ENCODE data around the gene BPIFA2. TPM values are rescaled to one million over a fixed set of nuclear protein-coding genes. Genes with fewer than 3 reads are reported as not detected.

BPIFA2 gene
- total and polyA plus RNA-seq, 9 of the 15 experiments (the other 6 are each of a cell fraction or from before 2014, with no cell fraction given): not detected

GRCh38 chr20:33176101-33176500, 8.1 kb downstream of the BPIFA2 start:
- H3K79me2 ChIP-seq (ENCODE audit: control insufficient read depth, insufficient read depth, low read length): no peaks in the 10 kb centered on the region
- no peak overlapping the region for H3K4me3 ChIP-seq
- no peak overlapping the region for H2AFZ ChIP-seq (ENCODE audit: low read depth, low read length)
- no TSS peak for BruUV-seq (replicated peaks)
- H3K9me1 ChIP-seq (ENCODE audit: control insufficient read depth, insufficient read depth, low read length): no peaks in the 10 kb centered on the region
- H3K27me3 ChIP-seq (ENCODE audit: control insufficient read depth in 2 of 2, insufficient read depth in 2 of 2, low read length in 2 of 2): peaks cover 4 to 36% of the 10 kb centered on the region in 2 experiments; a peak in 3 of 5 replicates
- H4K20me1 ChIP-seq (replicated peaks; ENCODE audit: control insufficient read depth, insufficient read depth, low read length): 0 out of 2 replicates have a peak, but pooled peaks cover 3% of the 10 kb centered on the region
- no peaks in the 10 kb centered on the region for H3K4me1 ChIP-seq (replicated peaks in 1 of 2; ENCODE audit: control insufficient read depth in 2 of 2, insufficient read depth in 2 of 2, low read length in 2 of 2)
- intact Hi-C loops (cut with micrococcal nuclease): no loop called here
- FAIRE-seq: no peak
- ATAC-seq: no peak
- H3K9me3 ChIP-seq (replicated peaks; ENCODE audit: control insufficient read depth, insufficient read depth, low read depth, low read length): no peaks in the 10 kb centered on the region
- no peaks in the 10 kb centered on the region for H3K36me3 ChIP-seq (ENCODE audit: control insufficient read depth, insufficient read depth, low read length)
- ChIA-PET POLR2A (interaction anchor here (0.7 kb wide), 1 partner anchor 137 kb away, joined by 4 read pairs; no protein-coding TSS in a partner anchor), CTCF (ENCODE audit: low intra/inter-chr PET ratio) (no interaction called here)
- H3K9ac ChIP-seq (ENCODE audit: insufficient read depth in 1 of 2, low read depth in 2 of 2, low read length in 2 of 2): no peak overlapping the region
- H3K4me2 ChIP-seq (ENCODE audit: insufficient read depth, low read length): no peak overlapping the region
- no peak for DNase-seq (ENCODE audit: extremely low read depth in 1 of 4, low spot score in 3 of 4)
- whole genome bisulfite sequencing (ENCODE audit: insufficient coverage, low coverage, missing lambda C conversion rate): 0% methylated on average over 3 of the region's 3 CpGs
- in situ Hi-C loops (cut with MboI): no loop called here
- no peak overlapping the region for H3K27ac ChIP-seq (ENCODE audit: extremely low read depth, low read depth, low read length)
- TF ChIP-seq PHF20 (IDR thresholded peaks at IDR 0.05; ENCODE audit: partially characterized antibody): no peak
- TF ChIP-seq ZBTB1 (CRISPR knock-in tag; IDR thresholded peaks at IDR 0.05; ENCODE audit: borderline replicate concordance, low read depth): no peak
- TF ChIP-seq, protein P1, sequence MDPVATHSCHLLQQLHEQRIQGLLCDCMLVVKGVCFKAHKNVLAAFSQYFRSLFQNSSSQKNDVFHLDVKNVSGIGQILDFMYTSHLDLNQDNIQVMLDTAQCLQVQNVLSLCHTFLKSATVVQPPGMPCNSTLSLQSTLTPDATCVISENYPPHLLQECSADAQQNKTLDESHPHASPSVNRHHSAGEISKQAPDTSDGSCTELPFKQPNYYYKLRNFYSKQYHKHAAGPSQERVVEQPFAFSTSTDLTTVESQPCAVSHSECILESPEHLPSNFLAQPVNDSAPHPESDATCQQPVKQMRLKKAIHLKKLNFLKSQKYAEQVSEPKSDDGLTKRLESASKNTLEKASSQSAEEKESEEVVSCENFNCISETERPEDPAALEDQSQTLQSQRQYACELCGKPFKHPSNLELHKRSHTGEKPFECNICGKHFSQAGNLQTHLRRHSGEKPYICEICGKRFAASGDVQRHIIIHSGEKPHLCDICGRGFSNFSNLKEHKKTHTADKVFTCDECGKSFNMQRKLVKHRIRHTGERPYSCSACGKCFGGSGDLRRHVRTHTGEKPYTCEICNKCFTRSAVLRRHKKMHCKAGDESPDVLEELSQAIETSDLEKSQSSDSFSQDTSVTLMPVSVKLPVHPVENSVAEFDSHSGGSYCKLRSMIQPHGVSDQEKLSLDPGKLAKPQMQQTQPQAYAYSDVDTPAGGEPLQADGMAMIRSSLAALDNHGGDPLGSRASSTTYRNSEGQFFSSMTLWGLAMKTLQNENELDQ (CRISPR knock-in tag; IDR thresholded peaks at IDR 0.05; ENCODE audit: borderline replicate concordance): no peak
- TF ChIP-seq MTA3 (IDR thresholded peaks at IDR 0.05; ENCODE audit: borderline replicate concordance): no peak
- no peak for TF ChIP-seq ZNF507 (tag; conservative IDR thresholded peaks at IDR 0.05)
- TF ChIP-seq ZNF778 (CRISPR knock-in tag; IDR thresholded peaks at IDR 0.05): no peak
- no peak for TF ChIP-seq ZNF766 (CRISPR knock-in tag; conservative IDR thresholded peaks at IDR 0.05)
- TF ChIP-seq TAL1 (IDR thresholded peaks at IDR 0.05): no peak
- no peak for TF ChIP-seq TRIM28 (IDR thresholded peaks at IDR 0.05)
- TF ChIP-seq DACH1 (IDR thresholded peaks at IDR 0.05; ENCODE audit: partially characterized antibody): no peak
- no peak for TF ChIP-seq FOXA1 (IDR thresholded peaks at IDR 0.05; ENCODE audit: borderline replicate concordance)
- no peak for TF ChIP-seq TRIM25 (IDR thresholded peaks at IDR 0.05; ENCODE audit: borderline replicate concordance)
- TF ChIP-seq, protein P2, sequence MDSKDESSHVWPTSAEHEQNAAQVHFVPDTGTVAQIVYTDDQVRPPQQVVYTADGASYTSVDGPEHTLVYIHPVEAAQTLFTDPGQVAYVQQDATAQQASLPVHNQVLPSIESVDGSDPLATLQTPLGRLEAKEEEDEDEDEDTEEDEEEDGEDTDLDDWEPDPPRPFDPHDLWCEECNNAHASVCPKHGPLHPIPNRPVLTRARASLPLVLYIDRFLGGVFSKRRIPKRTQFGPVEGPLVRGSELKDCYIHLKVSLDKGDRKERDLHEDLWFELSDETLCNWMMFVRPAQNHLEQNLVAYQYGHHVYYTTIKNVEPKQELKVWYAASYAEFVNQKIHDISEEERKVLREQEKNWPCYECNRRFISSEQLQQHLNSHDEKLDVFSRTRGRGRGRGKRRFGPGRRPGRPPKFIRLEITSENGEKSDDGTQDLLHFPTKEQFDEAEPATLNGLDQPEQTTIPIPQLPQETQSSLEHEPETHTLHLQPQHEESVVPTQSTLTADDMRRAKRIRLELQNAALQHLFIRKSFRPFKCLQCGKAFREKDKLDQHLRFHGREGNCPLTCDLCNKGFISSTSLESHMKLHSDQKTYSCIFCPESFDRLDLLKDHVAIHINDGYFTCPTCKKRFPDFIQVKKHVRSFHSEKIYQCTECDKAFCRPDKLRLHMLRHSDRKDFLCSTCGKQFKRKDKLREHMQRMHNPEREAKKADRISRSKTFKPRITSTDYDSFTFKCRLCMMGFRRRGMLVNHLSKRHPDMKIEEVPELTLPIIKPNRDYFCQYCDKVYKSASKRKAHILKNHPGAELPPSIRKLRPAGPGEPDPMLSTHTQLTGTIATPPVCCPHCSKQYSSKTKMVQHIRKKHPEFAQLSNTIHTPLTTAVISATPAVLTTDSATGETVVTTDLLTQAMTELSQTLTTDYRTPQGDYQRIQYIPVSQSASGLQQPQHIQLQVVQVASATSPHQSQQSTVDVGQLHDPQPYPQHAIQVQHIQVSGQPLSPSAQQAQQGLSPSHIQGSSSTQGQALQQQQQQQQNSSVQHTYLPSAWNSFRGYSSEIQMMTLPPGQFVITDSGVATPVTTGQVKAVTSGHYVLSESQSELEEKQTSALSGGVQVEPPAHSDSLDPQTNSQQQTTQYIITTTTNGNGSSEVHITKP (IDR thresholded peaks at IDR 0.05; ENCODE audit: partially characterized antibody): no peak
- TF ChIP-seq, protein P3, sequence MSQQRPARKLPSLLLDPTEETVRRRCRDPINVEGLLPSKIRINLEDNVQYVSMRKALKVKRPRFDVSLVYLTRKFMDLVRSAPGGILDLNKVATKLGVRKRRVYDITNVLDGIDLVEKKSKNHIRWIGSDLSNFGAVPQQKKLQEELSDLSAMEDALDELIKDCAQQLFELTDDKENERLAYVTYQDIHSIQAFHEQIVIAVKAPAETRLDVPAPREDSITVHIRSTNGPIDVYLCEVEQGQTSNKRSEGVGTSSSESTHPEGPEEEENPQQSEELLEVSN (IDR thresholded peaks at IDR 0.05; ENCODE audit: borderline replicate concordance in 1 of 2, extremely low read depth in 1 of 2, insufficient read depth in 1 of 2, insufficient read length in 1 of 2, low read depth in 1 of 2, low read length in 1 of 2, poor library complexity in 1 of 2, severe bottlenecking in 1 of 2): no peak
